ENCODE data around the gene MOB1B.

DNA sequence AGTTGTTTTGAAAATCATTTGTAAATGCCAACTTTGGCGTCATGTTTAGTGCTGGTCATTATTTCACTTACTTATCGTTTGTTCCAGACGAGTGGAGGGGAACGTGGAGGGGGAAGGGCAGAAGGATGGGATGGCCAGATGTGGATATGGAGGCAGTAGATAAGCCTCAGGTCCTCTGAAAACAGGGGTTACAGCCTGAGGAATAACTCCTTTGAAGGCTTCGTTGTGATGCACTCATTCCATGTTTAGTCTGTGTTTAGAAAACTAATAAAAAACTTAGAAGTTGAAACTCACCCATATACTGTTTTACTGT, 1.1 kb downstream of the MOB1B start:
- TF ChIP-seq ELF4 (IDR thresholded peaks at IDR 0.05) (no peak), FOXM1 (IDR thresholded peaks at IDR 0.05; ENCODE audit: borderline replicate concordance) (no peak), FOXA1 (IDR thresholded peaks at IDR 0.05) (no peak), NFRKB (IDR thresholded peaks at IDR 0.05) (no peak), SP1 (IDR thresholded peaks at IDR 0.05) (no peak), ZNF384 (IDR thresholded peaks at IDR 0.05) (no peak), TARDBP (IDR thresholded peaks at IDR 0.05) (no peak), BHLHE40 (IDR thresholded peaks at IDR 0.05; ENCODE audit: borderline replicate concordance) (no peak)

Measured in HEK293T (cell line).